HEK293T (cell line): ENCODE results near the gene DUOX1.

Source experiments
- ARNT ChIP-seq: fragments of 450-650 bp; IDR thresholded peaks from 2 replicates; pipeline ENCODE4 v1.6.1; 2017; ENCODE audit warnings: mild to moderate bottlenecking
- BHLHE40 ChIP-seq: fragments of 450-650 bp; IDR thresholded peaks from 2 replicates; pipeline ENCODE4 v1.6.1; 2016; ENCODE audit warnings: mild to moderate bottlenecking, moderate library complexity, borderline replicate concordance
- FOXA1 ChIP-seq: fragments of 450-650 bp; IDR thresholded peaks from 2 replicates; pipeline ENCODE4 v1.6.1; 2016; ENCODE audit warnings: mild to moderate bottlenecking
- FOXM1 ChIP-seq: fragments of 450-650 bp; IDR thresholded peaks from 2 replicates; pipeline ENCODE4 v1.6.1; 2017; ENCODE audit warnings: mild to moderate bottlenecking, borderline replicate concordance
- LEF1 ChIP-seq: fragments of 450-650 bp; IDR thresholded peaks from 2 replicates; pipeline ENCODE4 v1.6.1; 2017; ENCODE audit warnings: mild to moderate bottlenecking, borderline replicate concordance
- NFRKB ChIP-seq: fragments of 450-650 bp; IDR thresholded peaks from 2 replicates; pipeline ENCODE4 v1.6.1; 2016; ENCODE audit warnings: mild to moderate bottlenecking, moderate library complexity
- SP1 ChIP-seq: fragments of 450-650 bp; IDR thresholded peaks from 2 replicates; pipeline ENCODE4 v1.6.1; 2017
- TARDBP ChIP-seq: fragments of 450-650 bp; IDR thresholded peaks from 2 replicates; pipeline ENCODE4 v1.6.1; 2016
- ZNF384 ChIP-seq: fragments of 450-650 bp; IDR thresholded peaks from 2 replicates; pipeline ENCODE4 v1.6.1; 2016

DNA sequence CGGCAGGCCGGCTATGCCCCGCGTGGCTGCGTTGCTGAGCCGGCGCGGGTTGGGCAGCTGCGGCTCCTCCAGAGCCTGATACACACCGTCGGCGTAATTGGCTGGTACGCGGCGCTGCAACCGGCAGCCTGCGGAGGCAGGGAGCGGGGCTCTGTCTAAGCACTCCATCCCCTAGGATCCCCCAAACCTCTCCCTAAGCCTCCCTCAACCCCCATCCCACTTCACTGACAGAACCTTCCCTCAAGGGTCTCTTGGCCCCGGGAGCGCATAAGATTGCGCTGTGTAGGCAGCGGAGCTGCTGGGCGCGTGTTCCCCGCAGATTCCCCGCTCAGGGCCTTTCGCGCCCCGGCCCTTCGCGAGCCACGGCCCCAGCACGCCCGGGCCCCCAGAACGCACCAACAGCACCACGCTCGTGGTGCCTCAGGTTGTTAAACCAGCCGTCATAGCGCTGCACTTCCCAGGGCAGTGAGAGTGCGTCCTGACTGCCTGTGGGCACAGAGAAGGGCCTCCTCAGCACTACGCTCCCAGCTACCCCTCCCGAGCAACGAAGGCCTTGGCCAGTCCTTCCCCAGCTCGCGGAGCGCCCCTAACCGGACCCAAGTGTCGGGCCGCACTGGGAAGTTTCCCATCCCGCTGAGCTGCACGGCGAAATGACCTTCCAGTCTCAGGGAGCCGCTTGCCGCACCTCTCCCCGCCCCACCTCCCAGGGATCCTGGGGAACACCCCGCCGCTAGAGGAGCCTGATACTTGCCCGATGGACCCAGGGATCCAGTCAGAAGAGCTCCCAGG lies 17.0 kb upstream of the DUOX1 start:
- TF ChIP-seq ZNF384 (no peak), FOXM1 (no peak), SP1 (no peak), FOXA1 (no peak), NFRKB (no peak), BHLHE40 (no peak), ARNT (no peak), LEF1 (no peak), TARDBP (no peak)
